CD4-positive, alpha-beta T cell (primary cell): ENCODE results near the gene STOX1. TPM values are rescaled to one million over a fixed set of nuclear protein-coding genes. Genes with fewer than 3 reads are reported as not detected.
A peak's percentile ranks its signal among the peaks of the same experiment; 100 is the strongest.
"Not testable (repeated sequence)": the region's sequence is repeated elsewhere in the genome, so short reads cannot be mapped to it uniquely, and the experiment has no call there.

ENCODE experiments used
- ATAC-seq: fragments of 200-7000 bp; cut with Tn5 transposase; one replicate; pipeline ENCODE4 v1.10.0; 2022; ENCODE audit warnings: mild to moderate bottlenecking; ENCODE audit not compliant: poor library complexity
- CTCF ChIA-PET: fragments of 350-600 bp; sonication (Branson Sonifier 250); formaldehyde crosslinking; loops from one replicate; lab custom pipeline; 2021; ENCODE audit warnings: antibody characterized with exemption, inconsistent platforms; lab: Charles Lee
- POLR2A ChIA-PET: fragments of 350-600 bp; sonication (Branson Sonifier 250); formaldehyde crosslinking; loops from one replicate; lab custom pipeline; 2021; ENCODE audit warnings: antibody characterized with exemption, inconsistent platforms; lab: Charles Lee
- DNase-seq, 14 experiments: peaks; one replicate each; pipeline ENCODE4 v3.0.0-alpha.2; 2013 to 2020; ENCODE audit warnings: mixed read lengths in 2 of 14
- H3K27ac ChIP-seq, 2 donors: one replicate each; pipeline versions ENCODE4 v1.5.1 to v1.7.0; 2013; ENCODE audit warnings: low read length in 2 of 2, low read depth in 1 of 2, mild to moderate bottlenecking in 1 of 2
- H3K27me3 ChIP-seq, 2 experiments: 1 replicate in 1 of 2; 2 replicates in 1 of 2; pipeline versions ENCODE4 v1.6.1 to v1.7.0; 2013; ENCODE audit warnings: low read length in 2 of 2, control low read depth in 1 of 2, mild to moderate bottlenecking in 1 of 2, moderate library complexity in 1 of 2; ENCODE audit not compliant: insufficient read depth in 2 of 2, control insufficient read depth in 1 of 2
- H3K36me3 ChIP-seq: one replicate; pipeline ENCODE4 v1.6.1; 2013; ENCODE audit warnings: low read length, control low read depth; ENCODE audit not compliant: insufficient read depth
- H3K4me1 ChIP-seq: one replicate; pipeline ENCODE4 v1.6.1; 2013; ENCODE audit warnings: low read length, control low read depth; ENCODE audit not compliant: insufficient read depth
- H3K4me3 ChIP-seq: one replicate; pipeline ENCODE4 v1.5.1; 2013; ENCODE audit warnings: mild to moderate bottlenecking, low read length, moderate library complexity
- H3K9me3 ChIP-seq, 2 experiments: 1 replicate in 1 of 2; 2 replicates in 1 of 2; pipeline versions ENCODE4 v1.6.1 to v1.7.0; 2013; ENCODE audit warnings: low read length in 2 of 2, mild to moderate bottlenecking in 2 of 2, control low read depth in 1 of 2, moderate library complexity in 1 of 2; ENCODE audit not compliant: control insufficient read depth in 1 of 2, insufficient read depth in 1 of 2
- H3K27ac Mint-ChIP-seq: one replicate; pipeline ENCODE4 v1.8.0; 2020; ENCODE audit warnings: mixed read lengths
- H3K27me3 Mint-ChIP-seq: one replicate; pipeline ENCODE4 v1.8.0; 2021; ENCODE audit warnings: mixed read lengths
- H3K36me3 Mint-ChIP-seq: one replicate; pipeline ENCODE4 v1.8.0; 2021; ENCODE audit warnings: low read depth, mixed read lengths
- H3K4me1 Mint-ChIP-seq: one replicate; pipeline ENCODE4 v1.8.0; 2021; ENCODE audit warnings: low read depth, mixed read lengths
- H3K4me3 Mint-ChIP-seq: one replicate; pipeline ENCODE4 v1.8.0; 2020; ENCODE audit warnings: mild to moderate bottlenecking, mixed read lengths
- H3K9me3 Mint-ChIP-seq: one replicate; pipeline ENCODE4 v1.8.0; 2020; ENCODE audit warnings: mixed read lengths
- CTCF ChIP-seq: fragments of 200-600 bp; IDR thresholded peaks from one replicate; pipeline ENCODE4 v1.8.0; 2022; ENCODE audit warnings: antibody characterized with exemption, mild to moderate bottlenecking
- intact Hi-C, 2 experiments: fragments of 100-400 bp; cut with DNase I in 1 of 2; cut with micrococcal nuclease in 1 of 2; formaldehyde crosslinking; loops; one replicate each; pipeline versions ENCODE4 v1.15.1 to v1.9.0; 2023 to 2025; cut with DNase I, micrococcal nuclease
- total RNA-seq, 174 experiments: library from RNA in 2 of 174; stranded (reverse) in 2 of 174; gene quantifications; one replicate each; pipeline ENCODE4 v1.2.3 and lab custom pipeline; 2021 to 2026

STOX1 gene
- total RNA-seq, 2 experiments from 2014 or later, result 0.25 to 0.41 TPM

GRCh38 chr10:68827592-68827959, 245 bp downstream of the STOX1 start:
- H3K4me3 Mint-ChIP-seq, intact Hi-C loops, DNase-seq, H3K27me3 ChIP-seq, H3K36me3 Mint-ChIP-seq, CTCF ChIA-PET, H3K4me3 ChIP-seq, H3K27ac Mint-ChIP-seq, H3K9me3 ChIP-seq, H3K9me3 Mint-ChIP-seq, H3K27me3 Mint-ChIP-seq, H3K27ac ChIP-seq, H3K36me3 ChIP-seq: not testable (repeated sequence)
- H3K4me1 ChIP-seq, result peaks cover 26% of the 10 kb centered on the region
- ATAC-seq, result peak; percentile 59
- POLR2A ChIA-PET, result interaction anchor here (1.5 kb wide), 1 partner anchor 9 kb away, joined by 5 read pairs; no protein-coding TSS in a partner anchor
- peaks cover 23% of the 10 kb centered on the region for H3K4me1 Mint-ChIP-seq

DNA sequence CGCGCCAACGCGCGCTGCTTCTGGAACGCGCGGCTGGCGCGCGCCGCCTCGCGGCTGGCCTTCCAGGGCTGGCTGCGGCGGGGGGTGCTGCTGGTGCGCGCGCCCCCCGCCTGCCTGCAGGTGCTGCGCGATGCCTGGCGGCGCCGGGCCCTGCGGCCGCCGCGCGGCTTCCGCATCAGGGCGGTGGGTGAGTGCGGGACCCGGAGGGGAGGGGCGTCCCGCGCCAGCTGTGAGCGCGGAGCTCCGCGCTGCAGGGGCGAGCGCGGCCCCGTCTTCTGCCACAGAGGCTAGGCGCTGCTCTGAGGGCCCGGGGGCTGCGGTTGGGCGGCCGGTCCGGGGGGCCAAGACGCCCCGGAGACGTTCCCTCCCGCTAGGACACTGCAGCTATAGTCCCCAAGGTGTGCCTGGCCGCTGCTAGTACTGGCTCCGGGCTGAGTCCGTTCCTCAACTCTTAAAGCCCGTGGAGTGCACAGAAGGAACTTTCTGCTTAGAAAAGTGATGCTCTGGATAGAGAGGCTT, 811 bp downstream of the STOX1 start:
- H3K36me3 Mint-ChIP-seq, H3K36me3 ChIP-seq, H3K9me3 Mint-ChIP-seq, H3K27ac ChIP-seq, intact Hi-C loops, H3K27me3 ChIP-seq, H3K27ac Mint-ChIP-seq, H3K27me3 Mint-ChIP-seq, CTCF ChIA-PET, H3K9me3 ChIP-seq: not testable (repeated sequence)
- H3K4me3 Mint-ChIP-seq, result peak overlapping the region; percentile 73
- ATAC-seq (peak; percentile 69), DNase-seq (peak in 8 of 14 experiments; percentile 4 to 58 (median 31))
- peaks cover 23% of the 10 kb centered on the region for H3K4me1 Mint-ChIP-seq
- Histone ChIP-seq H3K4me3 (peak overlapping the region; percentile 40), H3K4me1 (peaks cover 26% of the 10 kb centered on the region)
- POLR2A ChIA-PET, result interaction anchor here (1.5 kb wide), 1 partner anchor 9 kb away, joined by 5 read pairs; no protein-coding TSS in a partner anchor

DNA sequence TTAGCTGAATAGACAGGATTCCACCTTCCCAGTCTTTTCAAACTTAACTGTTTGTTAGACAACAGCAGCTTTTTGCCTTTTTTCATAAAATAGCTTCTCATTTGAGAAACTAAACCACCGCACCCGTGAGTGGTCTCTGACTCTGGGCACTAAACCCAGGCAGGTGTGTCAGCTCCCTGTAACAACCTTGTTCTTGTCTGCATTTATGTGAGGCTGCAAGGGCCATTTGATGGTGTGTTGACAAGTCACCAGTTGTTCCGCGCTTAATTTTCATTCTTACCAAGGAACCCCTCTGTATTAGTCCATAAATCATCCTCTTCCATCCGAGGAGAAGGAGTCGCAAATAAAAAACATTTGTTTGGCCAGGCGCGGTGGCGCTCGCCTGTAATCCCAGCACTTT, 1.5 kb downstream of the STOX1 start:
- DNase-seq (no peak), ATAC-seq (no peak)
- Histone ChIP-seq H3K4me3 (no peak overlapping the region), H3K9me3 (no peaks in the 10 kb centered on the region), H3K27me3 (peaks cover 0 to 2% of the 10 kb centered on the region in 2 experiments), H3K4me1 (peaks cover 26% of the 10 kb centered on the region), H3K27ac (no peak overlapping the region), H3K36me3 (no peaks in the 10 kb centered on the region)
- Mint-ChIP-seq H3K4me1 (peaks cover 23% of the 10 kb centered on the region), H3K27ac (no peak overlapping the region), H3K36me3 (no peaks in the 10 kb centered on the region), H3K9me3 (no peaks in the 10 kb centered on the region), H3K4me3 (peak overlapping the region; percentile 73), H3K27me3 (peaks cover 4% of the 10 kb centered on the region)
- ChIA-PET POLR2A (interaction anchor here (1.2 to 1.5 kb wide), 2 partner anchors 8 to 72 kb away, joined by 4 to 5 read pairs; no protein-coding TSS in a partner anchor), CTCF (no interaction called here)
- intact Hi-C loops, result no loop called here
- no peak for TF ChIP-seq CTCF

DNA sequence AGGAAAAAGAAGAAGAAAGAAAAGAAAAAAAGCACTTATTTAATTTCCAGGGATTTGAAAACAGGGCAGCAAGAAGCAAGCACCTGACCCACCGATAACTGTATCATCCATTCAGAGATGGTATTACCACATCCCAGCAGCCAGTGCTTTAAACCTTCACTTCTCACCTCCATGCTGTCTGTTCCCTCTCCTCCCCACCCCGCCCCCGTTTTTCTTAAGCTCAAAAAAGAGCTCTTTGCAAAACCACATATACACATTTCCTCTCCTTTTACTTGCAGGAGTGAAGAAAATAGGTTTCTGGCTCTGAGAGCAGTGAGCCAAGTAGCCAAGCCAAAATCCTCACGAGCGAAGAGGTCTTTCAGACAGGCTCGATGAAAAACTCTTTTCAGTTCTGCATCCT, 2.2 kb downstream of the STOX1 start:
- ChIA-PET POLR2A (interaction anchor here (1.2 kb wide), 1 partner anchor 71 kb away, joined by 4 read pairs; no protein-coding TSS in a partner anchor), CTCF (no interaction called here)
- H3K36me3 Mint-ChIP-seq, result no peaks in the 10 kb centered on the region
- Histone ChIP-seq H3K9me3 (no peaks in the 10 kb centered on the region), H3K4me1 (peaks cover 26% of the 10 kb centered on the region), H3K27ac (no peak overlapping the region), H3K4me3 (no peak overlapping the region), H3K36me3 (no peaks in the 10 kb centered on the region), H3K27me3 (peaks cover 0 to 2% of the 10 kb centered on the region in 2 experiments)
- peak overlapping the region; percentile 73 for H3K4me3 Mint-ChIP-seq
- peak in 2 of 14 experiments; percentile 19 to 24 for DNase-seq
- H3K9me3 Mint-ChIP-seq, result no peaks in the 10 kb centered on the region
- no peak for TF ChIP-seq CTCF
- peaks cover 23% of the 10 kb centered on the region for H3K4me1 Mint-ChIP-seq
- ATAC-seq, result no peak
- peak overlapping the region; percentile 39 for H3K27ac Mint-ChIP-seq
- peaks cover 4% of the 10 kb centered on the region for H3K27me3 Mint-ChIP-seq
- intact Hi-C loops, result no loop called here
